Stimulated activated CD4-positive, alpha-beta T cell treated with anti-CD3 and anti-CD28 coated beads, Interleukin-15, amount 100 ng/mL, for 24 hours (primary cell): ENCODE data around the gene ELP5.

Experiments used
- DNase-seq: peaks from one replicate; pipeline ENCODE4 v3.0.0-alpha.2; 2020

The ELP5 gene

DNA sequence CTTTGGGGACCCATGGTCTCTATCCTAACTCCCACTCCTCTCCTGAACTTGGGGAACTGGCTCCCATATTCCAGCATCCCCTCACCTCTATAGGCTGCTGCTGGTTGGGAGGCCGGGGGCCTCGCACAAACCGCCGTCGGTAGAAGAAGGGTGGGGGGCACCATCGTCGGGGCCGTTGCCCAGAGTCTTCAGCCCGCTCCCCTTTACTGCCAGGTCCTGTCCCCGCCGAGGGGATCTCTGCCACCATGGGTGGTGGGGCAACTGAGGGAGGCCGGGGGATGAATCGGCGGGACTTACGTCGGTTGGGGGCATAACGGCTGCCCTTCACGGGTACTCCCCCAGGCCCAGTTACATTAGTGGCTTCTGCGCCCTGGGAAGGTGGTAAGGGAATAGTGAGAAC is 38.2 kb downstream of the ELP5 start:
- no peak for DNase-seq

- DNase-seq = no peak
These were observed 38.7 kb downstream of the ELP5 start for GRCh38 chr17:7290685-7291084.

DNA sequence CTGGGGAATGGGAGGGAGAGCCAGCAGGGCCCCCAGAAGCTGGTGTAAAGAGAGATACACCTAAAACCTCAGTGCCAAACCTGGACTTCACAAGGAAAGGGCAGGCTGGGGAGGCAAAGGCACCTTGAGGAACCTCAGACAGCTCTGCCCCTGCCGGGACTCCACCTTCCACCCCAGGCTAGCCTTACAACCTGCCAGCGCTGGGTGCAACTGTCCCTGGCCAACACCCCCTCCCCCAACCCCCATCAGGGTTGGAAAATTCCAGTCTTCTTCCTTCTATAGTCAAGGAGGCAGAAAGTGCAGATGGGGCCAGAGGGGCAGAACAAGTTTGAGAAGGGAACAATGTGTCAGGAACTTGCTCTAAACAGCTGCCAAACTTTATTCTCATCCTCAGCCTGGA is 40.2 kb downstream of the ELP5 start:
- DNase-seq = no peak

DNA sequence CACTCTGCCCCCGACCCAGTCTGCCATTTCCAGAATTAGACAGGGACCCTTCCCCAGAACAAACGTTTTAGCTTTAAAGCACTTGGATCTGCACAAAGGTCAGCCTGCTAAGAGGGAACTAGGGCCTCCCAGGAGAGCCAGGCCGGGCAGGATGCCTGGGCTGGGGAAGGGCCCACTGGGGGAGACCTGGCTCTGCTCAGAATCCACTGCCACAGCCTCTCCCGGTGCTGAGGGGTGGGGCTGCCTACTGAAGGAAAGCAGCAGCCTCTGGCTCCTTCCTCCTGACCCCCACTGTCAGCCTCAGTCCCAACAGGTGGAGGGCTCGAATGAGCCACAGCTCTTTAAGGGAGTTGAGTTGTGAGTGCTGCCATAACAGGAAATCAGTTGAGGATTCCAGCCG is 40.7 kb downstream of the ELP5 start:
- no peak for DNase-seq

DNA sequence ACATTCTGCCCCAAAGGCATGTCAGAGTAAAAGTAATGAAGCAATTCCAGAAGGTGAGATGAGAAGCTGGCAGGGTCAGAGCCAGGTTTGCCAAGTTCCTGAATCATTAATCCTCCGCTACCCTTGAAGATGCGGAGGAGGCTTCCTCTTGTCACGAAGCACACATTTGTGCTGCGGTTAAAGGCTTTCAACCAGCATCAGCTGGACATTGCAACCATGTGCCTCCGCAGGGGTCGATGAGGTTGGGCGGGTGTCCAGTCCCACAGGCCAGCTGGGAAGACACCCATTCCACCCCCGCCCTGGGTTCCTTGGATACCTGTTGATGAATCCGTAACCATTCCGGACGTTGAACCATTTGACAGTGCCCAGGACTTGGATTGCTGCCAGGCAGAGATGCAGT is 41.1 kb downstream of the ELP5 start:
- no peak for DNase-seq

- peak; percentile 49 for DNase-seq
These were observed 42.0 kb downstream of the ELP5 start for GRCh38 chr17:7293816-7294613.

- peak; percentile 87 for DNase-seq
These were observed 42.7 kb downstream of the ELP5 start, which contains the start of gene YBX2 for GRCh38 chr17:7294614-7295153. YBX2 (minus strand) TSS chr17:7294639; CDS start chr17:7294500, 139 bp downstream.

DNA sequence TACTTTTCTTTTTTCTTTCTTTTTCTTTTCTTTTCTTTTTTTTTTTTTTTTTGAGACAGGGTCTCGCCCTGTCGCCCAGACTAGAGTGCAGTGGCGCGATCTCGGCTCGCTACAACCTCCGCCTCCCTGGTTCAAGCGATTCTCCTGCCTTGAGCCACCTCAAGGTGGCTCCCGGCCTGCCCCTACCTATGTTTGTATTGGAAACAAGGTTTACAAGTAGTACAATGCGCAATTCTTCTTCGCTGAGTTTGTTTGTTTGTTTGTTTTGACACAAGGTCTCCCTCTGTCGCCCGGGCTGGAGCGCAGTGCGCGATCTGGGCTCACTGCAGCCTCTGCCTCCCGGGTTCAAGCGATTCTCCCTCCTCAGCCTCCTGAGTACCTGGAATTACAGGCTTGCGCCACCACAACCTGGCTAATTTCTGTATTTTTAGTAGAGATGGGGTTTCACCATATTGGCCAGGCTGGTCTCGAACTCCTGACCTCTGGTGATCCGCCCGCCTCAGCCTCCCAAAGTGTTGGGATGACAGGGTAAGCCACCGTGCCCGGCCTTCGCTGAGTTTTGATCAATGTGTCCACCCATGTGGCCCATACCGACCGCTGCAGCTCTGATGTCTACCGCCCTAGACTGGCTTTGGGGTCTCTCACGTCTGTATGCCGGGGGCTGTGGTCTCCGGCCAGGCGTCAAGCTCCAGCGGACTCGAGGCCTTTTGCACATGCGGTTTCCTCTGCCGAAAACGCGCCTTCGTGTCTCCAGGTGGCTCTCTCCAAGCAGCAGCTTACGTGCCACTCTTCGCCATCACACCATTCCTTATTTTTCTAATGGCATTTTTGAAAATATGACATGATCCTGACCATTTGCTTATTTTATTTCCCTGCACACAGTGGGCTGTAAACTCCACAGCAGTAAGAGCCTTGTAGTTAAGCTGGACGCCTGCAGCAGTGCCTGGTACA is 43.5 kb downstream of the ELP5 start:
- no peak for DNase-seq

- peak; percentile 80 for DNase-seq
These were observed 44.3 kb downstream of the ELP5 start for GRCh38 chr17:7296189-7296861.

DNA sequence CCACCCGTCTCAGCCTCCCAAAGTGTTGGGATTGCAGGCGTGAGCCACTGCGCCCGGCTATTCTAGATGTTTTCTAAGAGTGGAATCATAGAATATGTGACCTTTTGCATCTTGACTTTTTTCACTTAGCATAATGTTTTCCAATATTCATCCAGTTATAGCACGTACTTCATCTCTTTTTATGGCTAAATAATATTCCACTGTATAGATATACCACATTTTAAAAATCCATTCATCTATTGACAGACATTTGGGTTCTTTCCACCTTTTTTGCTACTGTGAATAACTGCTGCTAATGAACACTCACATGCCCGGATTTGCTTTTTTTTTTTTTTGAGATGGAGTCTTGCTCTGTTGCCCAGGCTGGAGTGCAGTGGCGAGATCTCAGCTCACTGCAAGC is 52.2 kb downstream of the ELP5 start:
- DNase-seq = no peak

DNA sequence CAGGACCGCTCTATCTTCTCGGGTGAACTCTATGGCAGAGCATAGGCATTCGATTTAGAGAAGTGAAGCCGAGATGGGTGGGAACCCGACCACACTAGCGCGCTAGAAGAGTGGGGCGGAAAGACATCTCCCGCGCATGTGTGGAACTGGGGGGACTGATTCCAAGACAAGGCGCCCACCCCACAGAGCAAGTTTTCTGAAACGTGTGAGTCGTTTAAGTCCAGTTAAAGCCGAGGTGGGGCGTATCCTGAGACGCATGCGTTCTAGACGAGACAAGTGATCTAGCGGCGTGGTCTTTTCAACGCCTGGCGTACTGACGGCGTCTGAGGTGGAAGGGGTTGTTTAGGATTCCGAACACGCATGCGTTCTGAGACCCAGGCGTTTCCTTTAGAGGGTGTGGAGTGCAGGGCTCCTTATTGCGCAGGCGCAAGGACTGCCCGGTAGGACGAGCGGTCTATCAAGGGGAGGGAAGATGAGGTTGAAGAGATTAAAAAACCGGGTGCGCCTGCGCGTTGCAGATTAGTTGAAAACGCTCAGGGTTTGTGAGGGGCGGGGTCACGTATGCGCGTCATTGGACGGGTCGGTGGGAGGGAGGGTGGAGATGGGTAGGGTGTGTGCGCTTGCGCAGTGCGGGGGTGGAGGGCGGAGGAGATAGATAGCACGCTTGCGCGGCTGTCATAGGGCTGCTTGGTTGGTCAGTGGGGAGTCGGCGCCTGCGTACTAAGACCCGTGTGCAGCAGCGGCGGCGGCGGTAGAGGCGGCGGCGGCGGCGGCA is 55.1 kb downstream of the ELP5 start, which contains the start of gene EIF5A:
EIF5A (plus strand) TSS at position 718 of the 775 bp plus-strand sequence. CDS start 2,008 bp downstream, outside the sequence.
- peak; percentile 100 for DNase-seq

- DNase-seq = peak; percentile 60
These were observed 55.9 kb downstream of the ELP5 start for GRCh38 chr17:7307686-7308624.

DNA sequence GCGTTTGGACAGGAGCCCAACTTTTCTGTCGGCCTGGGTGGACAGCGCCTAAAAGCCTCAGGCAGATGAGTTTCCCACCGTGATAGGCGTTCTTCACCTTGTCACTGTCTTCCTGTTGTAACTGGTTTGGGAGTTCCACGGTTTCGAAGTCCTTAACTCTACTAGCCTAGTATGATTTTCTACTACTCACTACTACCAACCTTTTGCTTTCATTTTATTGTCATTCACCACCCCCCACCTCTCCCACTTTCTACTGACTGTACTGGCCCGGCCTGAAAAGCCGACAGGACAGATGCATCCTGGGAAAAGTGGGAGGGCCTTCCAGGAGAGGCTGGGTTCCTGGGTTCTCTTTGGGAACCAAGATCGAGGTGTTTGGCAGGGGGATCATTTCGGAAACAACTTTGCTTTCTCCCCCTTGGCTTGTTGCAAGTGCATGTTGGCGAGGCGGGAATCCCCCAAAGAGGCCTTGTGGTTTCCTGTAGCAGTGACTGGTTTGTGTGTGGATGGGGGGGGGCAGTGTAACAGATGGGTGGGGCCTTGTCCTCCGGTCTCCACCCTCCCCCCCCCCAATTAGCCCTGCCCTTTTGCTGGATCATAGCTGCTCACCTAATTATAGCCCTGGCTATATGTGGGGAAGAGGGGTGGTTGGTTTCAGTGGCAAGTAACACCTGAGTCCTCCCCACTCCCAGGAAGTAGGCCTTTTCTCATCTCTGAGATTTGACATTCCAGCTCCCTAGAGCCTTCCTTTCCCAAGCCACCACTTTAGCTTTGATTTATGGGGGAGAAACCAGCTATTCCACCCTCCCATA is 56.8 kb downstream of the ELP5 start:
- peak; percentile 88 for DNase-seq
